ENCODE results near the gene ST6GALNAC4. TPM values are rescaled to one million over a fixed set of nuclear protein-coding genes. Genes with fewer than 3 reads are reported as not detected.

The ST6GALNAC4 gene
- total RNA-seq, 1 experiment from 2014 or later = 28.3 TPM

DNA sequence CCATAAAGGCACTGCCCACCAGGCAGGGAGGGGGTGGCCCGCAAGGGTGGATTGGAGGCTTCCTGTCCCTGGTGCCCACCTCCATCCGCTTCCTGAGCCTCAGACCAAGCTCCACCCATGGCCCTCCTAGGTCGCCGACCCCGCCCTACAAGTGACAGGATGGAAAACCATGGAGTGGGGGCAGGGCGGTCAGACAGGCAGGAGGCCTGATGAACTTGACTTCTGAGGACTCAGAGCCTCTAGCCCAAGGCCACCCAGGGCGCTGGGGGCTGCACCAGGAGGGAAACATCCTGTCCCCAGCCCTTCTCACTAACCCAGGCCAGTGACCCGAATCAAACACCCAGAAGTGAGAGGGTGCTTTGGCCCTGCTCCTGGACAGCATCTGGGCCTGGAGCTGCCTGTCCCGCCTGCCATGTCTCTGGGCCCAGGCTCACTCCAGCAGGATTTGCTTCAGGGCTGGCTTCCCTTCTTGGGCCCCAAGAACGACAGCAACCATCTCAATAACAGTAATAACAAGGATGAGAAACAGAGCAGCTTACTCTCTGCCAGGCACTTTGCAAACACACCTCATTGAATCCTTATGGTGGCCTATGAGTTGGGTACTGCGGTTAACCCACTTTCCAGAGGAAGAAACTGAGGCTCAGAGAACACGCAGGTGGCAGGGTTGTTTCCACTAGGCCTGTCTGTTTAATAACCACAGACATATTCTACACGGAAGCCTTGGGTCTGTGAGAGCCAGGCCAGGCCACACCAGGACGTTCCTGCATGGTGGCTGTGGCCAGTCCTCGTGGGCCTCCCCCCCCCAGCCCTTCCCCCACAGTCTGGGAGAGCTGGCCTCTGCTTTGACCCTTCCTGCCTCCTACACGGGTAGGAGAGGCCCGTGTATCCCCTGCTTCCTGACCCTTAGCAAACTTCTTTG is 13.0 kb downstream of the ST6GALNAC4 start:
- H3K36me3 ChIP-seq (ENCODE audit: low read depth) = no peaks in the 10 kb centered on the region
- H3K79me2 ChIP-seq (ENCODE audit: low read depth) = no peaks in the 10 kb centered on the region
- H2AFZ ChIP-seq = no peak overlapping the region
- no peak overlapping the region for H3K27ac ChIP-seq
- no peaks in the 10 kb centered on the region for H3K9me2 ChIP-seq (ENCODE audit: insufficient read depth)
- H3K4me2 ChIP-seq = no peak overlapping the region
- no peaks in the 10 kb centered on the region for H3K9me3 ChIP-seq (ENCODE audit: insufficient read depth, low read depth)
- H3K4me1 ChIP-seq (replicated peaks; ENCODE audit: insufficient read depth) = peaks cover 20% of the 10 kb centered on the region; the same call in 1 of the 2 replicates
- POLR2A ChIA-PET (ENCODE audit: unreplicated experiment) = no interaction called here
- peaks cover 31% of the 10 kb centered on the region for H3F3A ChIP-seq (ENCODE audit: insufficient read depth, low read depth)
- H3K4me3 ChIP-seq = no peak overlapping the region
- DNase-seq = no peak
- BruUV-seq (replicated peaks) = no TSS peak
- H4K20me1 ChIP-seq (ENCODE audit: insufficient read depth) = no peaks in the 10 kb centered on the region
- intact Hi-C loops (cut with micrococcal nuclease; ENCODE audit: unreplicated experiment) = no loop called here
- no peaks in the 10 kb centered on the region for H3K27me3 ChIP-seq (ENCODE audit: insufficient read depth, low read depth)
- TF ChIP-seq, protein P1, sequence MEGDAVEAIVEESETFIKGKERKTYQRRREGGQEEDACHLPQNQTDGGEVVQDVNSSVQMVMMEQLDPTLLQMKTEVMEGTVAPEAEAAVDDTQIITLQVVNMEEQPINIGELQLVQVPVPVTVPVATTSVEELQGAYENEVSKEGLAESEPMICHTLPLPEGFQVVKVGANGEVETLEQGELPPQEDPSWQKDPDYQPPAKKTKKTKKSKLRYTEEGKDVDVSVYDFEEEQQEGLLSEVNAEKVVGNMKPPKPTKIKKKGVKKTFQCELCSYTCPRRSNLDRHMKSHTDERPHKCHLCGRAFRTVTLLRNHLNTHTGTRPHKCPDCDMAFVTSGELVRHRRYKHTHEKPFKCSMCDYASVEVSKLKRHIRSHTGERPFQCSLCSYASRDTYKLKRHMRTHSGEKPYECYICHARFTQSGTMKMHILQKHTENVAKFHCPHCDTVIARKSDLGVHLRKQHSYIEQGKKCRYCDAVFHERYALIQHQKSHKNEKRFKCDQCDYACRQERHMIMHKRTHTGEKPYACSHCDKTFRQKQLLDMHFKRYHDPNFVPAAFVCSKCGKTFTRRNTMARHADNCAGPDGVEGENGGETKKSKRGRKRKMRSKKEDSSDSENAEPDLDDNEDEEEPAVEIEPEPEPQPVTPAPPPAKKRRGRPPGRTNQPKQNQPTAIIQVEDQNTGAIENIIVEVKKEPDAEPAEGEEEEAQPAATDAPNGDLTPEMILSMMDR (conservative IDR thresholded peaks at IDR 0.05) = no peak
- TF ChIP-seq EZH2 (IDR thresholded peaks at IDR 0.05; ENCODE audit: low read depth) = no peak
- CTCF ChIA-PET = interaction anchor here (0.5 kb wide), 1 partner anchor 383 kb away, joined by 18 read pairs; no protein-coding TSS in a partner anchor

GRCh38 chr9:127899128-127899943 is 17.5 kb downstream of the ST6GALNAC4 start, which contains the start of gene ST6GALNAC6:
TSS of gene ST6GALNAC6 (minus strand) at chr9:127899603. CDS start at chr9:127897981, 1,622 bp downstream.
- Histone ChIP-seq H3F3A (ENCODE audit: insufficient read depth, low read depth) (peaks cover 29% of the 10 kb centered on the region), H3K4me3 (peak within 1 kb of the TSS; percentile 91), H3K4me1 (replicated peaks; ENCODE audit: insufficient read depth) (peaks cover 27% of the 10 kb centered on the region; the same call in 1 of the 2 replicates), H4K20me1 (ENCODE audit: insufficient read depth) (no peaks in the 10 kb centered on the region), H3K4me2 (peak within 1 kb of the TSS; percentile 84), H3K36me3 (ENCODE audit: low read depth) (peaks cover 6% of the 10 kb centered on the region; the same call in 1 of the 2 replicates), H3K79me2 (ENCODE audit: low read depth) (peaks cover 4% of the 10 kb centered on the region; the same call in 1 of the 2 replicates), H3K9me2 (ENCODE audit: insufficient read depth) (no peaks in the 10 kb centered on the region), H3K27ac (no peak within 1 kb of the TSS), H2AFZ (peak within 1 kb of the TSS; percentile 81), H3K27me3 (ENCODE audit: insufficient read depth, low read depth) (no peaks in the 10 kb centered on the region), H3K9me3 (ENCODE audit: insufficient read depth, low read depth) (no peaks in the 10 kb centered on the region)
- TF ChIP-seq EZH2 (IDR thresholded peaks at IDR 0.05; ENCODE audit: low read depth) = no peak
- TF ChIP-seq, protein P1 (conservative IDR thresholded peaks at IDR 0.05) = no peak
- peak in 1 of 2 experiments; percentile 79 for DNase-seq
- ChIA-PET CTCF (no interaction called here), POLR2A (ENCODE audit: unreplicated experiment) (no interaction called here)
- intact Hi-C loops (cut with micrococcal nuclease; ENCODE audit: unreplicated experiment) = no loop called here
- BruUV-seq (replicated peaks) = no TSS peak

DNA sequence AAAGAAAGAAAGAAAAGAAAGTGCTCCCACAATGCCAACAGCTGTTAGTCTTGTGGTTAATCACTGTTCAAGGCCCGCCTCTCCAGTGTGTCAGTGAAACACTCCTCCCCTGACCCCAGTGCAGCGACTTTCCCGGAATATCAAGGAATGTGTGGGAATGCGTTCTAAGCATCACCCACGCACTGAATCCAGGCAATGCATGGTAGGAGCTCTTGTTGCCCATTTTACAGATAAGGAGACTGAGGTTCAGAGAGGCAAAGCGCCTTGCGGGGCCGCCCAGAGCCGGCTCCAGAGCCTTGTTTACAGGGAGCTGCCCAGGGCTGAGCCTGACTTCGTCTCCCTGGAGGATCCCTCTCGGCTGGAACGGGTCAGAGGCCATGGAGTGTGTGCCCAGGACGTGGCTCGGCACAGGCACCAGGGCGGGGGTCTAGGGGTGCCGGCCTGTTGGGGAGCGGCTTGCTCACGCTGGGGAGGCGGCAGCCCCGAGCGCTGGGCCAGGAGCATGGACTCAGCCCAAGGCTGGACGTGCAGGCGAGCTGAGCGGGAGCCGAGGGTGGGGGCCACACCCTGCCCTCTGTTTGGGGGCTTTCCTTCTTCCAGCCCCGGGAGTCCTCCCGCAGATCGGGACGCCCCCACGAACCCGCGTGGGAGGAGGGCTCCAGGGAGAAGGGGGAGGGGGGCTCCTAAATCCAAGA is 18.3 kb downstream of the ST6GALNAC4 start:
- intact Hi-C loops (cut with micrococcal nuclease; ENCODE audit: unreplicated experiment) = no loop called here
- H2AFZ ChIP-seq = peak overlapping the region; percentile 81

More for the DNA sequence above, 18.3 kb downstream of the ST6GALNAC4 start:
- peaks cover 23% of the 10 kb centered on the region; the same call in 1 of the 2 replicates for H3K4me1 ChIP-seq (replicated peaks; ENCODE audit: insufficient read depth)
- peak overlapping the region; percentile 84 for H3K4me2 ChIP-seq
- no peaks in the 10 kb centered on the region for H4K20me1 ChIP-seq (ENCODE audit: insufficient read depth)
- no peak overlapping the region for H3K27ac ChIP-seq
- ChIA-PET CTCF (no interaction called here), POLR2A (ENCODE audit: unreplicated experiment) (interaction anchor here (0.5 kb wide), 1 partner anchor 156 kb away, joined by 4 read pairs; no protein-coding TSS in a partner anchor)
- H3K27me3 ChIP-seq (ENCODE audit: insufficient read depth, low read depth) = no peaks in the 10 kb centered on the region
- H3K79me2 ChIP-seq (ENCODE audit: low read depth) = peaks cover 4% of the 10 kb centered on the region; the same call in 1 of the 2 replicates
- H3K4me3 ChIP-seq = peak overlapping the region; percentile 91
- H3F3A ChIP-seq (ENCODE audit: insufficient read depth, low read depth) = peaks cover 29% of the 10 kb centered on the region
- no peaks in the 10 kb centered on the region for H3K9me3 ChIP-seq (ENCODE audit: insufficient read depth, low read depth)
- no peaks in the 10 kb centered on the region for H3K9me2 ChIP-seq (ENCODE audit: insufficient read depth)
- peak in 1 of 2 experiments; percentile 36 for DNase-seq
- TSS peak; percentile 28 for BruUV-seq (replicated peaks)
- TF ChIP-seq, protein P1 (conservative IDR thresholded peaks at IDR 0.05) = no peak
- TF ChIP-seq EZH2 (IDR thresholded peaks at IDR 0.05; ENCODE audit: low read depth) = no peak
- H3K36me3 ChIP-seq (ENCODE audit: low read depth) = peaks cover 13% of the 10 kb centered on the region

All from PC-9 (cell line).